HepG2 (cell line): ENCODE results near the gene UGGT1. TPM values are rescaled to one million over a fixed set of nuclear protein-coding genes. Genes with fewer than 3 reads are reported as not detected.

Experiments
- ATAC-seq: fragments of 200-7000 bp; cut with Tn5 transposase; 3 replicates; pipeline ENCODE4 v1.9.1; 2020; ENCODE audit warnings: mild to moderate bottlenecking, moderate library complexity
- BruUV-seq: library from RNA; stranded (reverse); fragments of 400-500 nt; replicated peaks from 2 replicates; lab custom pipeline; 2021; lab: Mats Ljungman, UMichigan
- CTCF ChIA-PET: fragments of 300-600 bp; formaldehyde crosslinking; extraction: SDS; loops from one replicate; lab custom pipeline; 2021; ENCODE audit warnings: low total read pairs, inconsistent platforms, low intra/inter-chr PET ratio; lab: Yijun Ruan, JAX
- POLR2A ChIA-PET: fragments of 350-600 bp; sonication (Branson Sonifier 250); formaldehyde crosslinking; loops from one replicate; lab custom pipeline; 2020; ENCODE audit warnings: antibody characterized with exemption, inconsistent platforms; lab: Yijun Ruan, JAX
- DNase-seq: peaks from one replicate; pipeline ENCODE4 v3.0.0-alpha.2; 2015; ENCODE audit warnings: low spot score
- FAIRE-seq: peaks from 3 replicates; lab custom pipeline; 2011; peaks lifted over from hg19 to GRCh38; lab: Jason Lieb, UNC
- H2AFZ ChIP-seq: one replicate; pipeline ENCODE4 v1.6.1; 2011; ENCODE audit warnings: low read length, inconsistent platforms
- H3K27ac ChIP-seq: fragments of 300-600 bp; 3 replicates; pipeline ENCODE4 v1.8.0; 2011; ENCODE audit warnings: mixed run types, mild to moderate bottlenecking, mixed read lengths, low read length, inconsistent platforms; ENCODE audit not compliant: insufficient read depth; ENCODE audit errors: extremely low read length
- H3K27me3 ChIP-seq, 2 experiments: fragments of 200-600 bp in 1 of 2; 2 replicates in 1 of 2; 3 replicates in 1 of 2; pipeline versions ENCODE4 v1.6.0 to v1.8.0; 2011; ENCODE audit warnings: low read length in 2 of 2, mild to moderate bottlenecking in 2 of 2, moderate library complexity in 2 of 2, inconsistent platforms in 1 of 2; ENCODE audit not compliant: insufficient read depth in 2 of 2, control insufficient read depth in 1 of 2
- H3K36me3 ChIP-seq, 2 experiments: fragments of 200-600 bp in 1 of 2; replicated peaks in 1 of 2; 2 replicates in 1 of 2; 3 replicates in 1 of 2; pipeline versions ENCODE4 v1.5.1 to v1.8.0; 2011; ENCODE audit warnings: low read length in 2 of 2, inconsistent platforms in 1 of 2; ENCODE audit not compliant: insufficient read depth in 2 of 2, control insufficient read depth in 1 of 2
- H3K4me1 ChIP-seq: 2 replicates; pipeline ENCODE4 v1.5.1; 2012; ENCODE audit warnings: low read length, inconsistent platforms; ENCODE audit not compliant: insufficient read depth
- H3K4me2 ChIP-seq: 2 replicates; pipeline ENCODE4 v1.6.0; 2011; ENCODE audit warnings: low read depth, low read length, inconsistent platforms
- H3K4me3 ChIP-seq, 3 experiments: fragments of 200-600 bp in 1 of 3; sonication (generic), shearing (Covaris generic) in 1 of 3; replicated peaks in 1 of 3; 2 replicates each; pipeline ENCODE4 v1.5.1; 2011 to 2016; ENCODE audit warnings: low read length in 3 of 3, inconsistent platforms in 2 of 3, low read depth in 2 of 3, mild to moderate bottlenecking in 2 of 3, control low read depth in 1 of 3, mixed read lengths in 1 of 3; ENCODE audit not compliant: insufficient read depth in 1 of 3
- H3K79me2 ChIP-seq: one replicate; pipeline ENCODE4 v1.6.1; 2011; ENCODE audit warnings: low read length, inconsistent platforms; ENCODE audit not compliant: insufficient read depth
- H3K9ac ChIP-seq: 2 replicates; pipeline ENCODE4 v1.6.0; 2011; ENCODE audit warnings: mild to moderate bottlenecking, low read depth, low read length, inconsistent platforms; ENCODE audit not compliant: insufficient read depth
- H3K9me3 ChIP-seq: 2 replicates; pipeline ENCODE4 v1.5.1; 2012; ENCODE audit warnings: mild to moderate bottlenecking, low read length
- H4K20me1 ChIP-seq: 2 replicates; pipeline ENCODE4 v1.6.0; 2011; ENCODE audit warnings: inconsistent platforms, mild to moderate bottlenecking, low read length, moderate library complexity; ENCODE audit not compliant: insufficient read depth
- ATF2 ChIP-seq: sonication (generic); formaldehyde crosslinking; IDR thresholded peaks from 2 replicates; pipeline ENCODE4 v1.4.0; 2020; ENCODE audit warnings: missing genetic modification reagents
- CEBPG ChIP-seq: IDR thresholded peaks from 2 replicates; pipeline ENCODE4 v1.6.1; 2016
- EEA1 ChIP-seq: sonication (generic); formaldehyde crosslinking; IDR thresholded peaks from 2 replicates; pipeline ENCODE4 v1.5.1; 2020; ENCODE audit warnings: mild to moderate bottlenecking, missing genetic modification reagents, borderline replicate concordance
- ERF ChIP-seq: IDR thresholded peaks from 2 replicates; pipeline ENCODE4 v1.6.1; 2018; ENCODE audit warnings: missing biosample characterization, missing genetic modification reagents
- HMG20B ChIP-seq: conservative IDR thresholded peaks from 2 replicates; pipeline ENCODE4 v1.6.1; 2016; ENCODE audit warnings: missing genetic modification reagents, missing compliant biosample characterization
- KDM6A ChIP-seq: IDR thresholded peaks from 2 replicates; pipeline ENCODE4 v1.6.1; 2016; ENCODE audit warnings: low read depth
- MAFK ChIP-seq, 2 experiments: IDR thresholded peaks in 1 of 2; conservative IDR thresholded peaks in 1 of 2; 2 replicates each; pipeline ENCODE4 v1.6.1; 2011; ENCODE audit warnings: improper control_type of control experiment in 2 of 2, low read length in 2 of 2
- MEIS1 ChIP-seq: sonication (generic); formaldehyde crosslinking; IDR thresholded peaks from 2 replicates; pipeline ENCODE4 v1.9.0; 2021; ENCODE audit warnings: mild to moderate bottlenecking, missing genetic modification reagents, moderate library complexity, borderline replicate concordance
- MTA1 ChIP-seq: sonication (generic); formaldehyde crosslinking; IDR thresholded peaks from 2 replicates; pipeline ENCODE4 v1.4.0; 2020; ENCODE audit warnings: missing genetic modification reagents, mild to moderate bottlenecking, borderline replicate concordance
- NFE2L2 ChIP-seq: fragments of 150-350 bp; IDR thresholded peaks from 2 replicates; pipeline ENCODE4 v1.6.1; 2014; ENCODE audit warnings: low read length
- NPAS2 ChIP-seq: sonication (generic); formaldehyde crosslinking; IDR thresholded peaks from 2 replicates; pipeline ENCODE4 v1.8.0; 2022; ENCODE audit warnings: mild to moderate bottlenecking, missing genetic modification reagents, borderline replicate concordance
- SOX5 ChIP-seq: IDR thresholded peaks from 2 replicates; pipeline ENCODE4 v1.6.1; 2016; ENCODE audit warnings: borderline replicate concordance
- TBP ChIP-seq: sonication (generic); formaldehyde crosslinking; IDR thresholded peaks from 2 replicates; pipeline ENCODE4 v1.5.0; 2020; ENCODE audit warnings: missing genetic modification reagents
- TFAP4 ChIP-seq: sonication (generic); IDR thresholded peaks from 2 replicates; pipeline ENCODE4 v1.6.1; 2016; ENCODE audit warnings: low read depth, borderline replicate concordance
- TGIF2 ChIP-seq: IDR thresholded peaks from 2 replicates; pipeline ENCODE4 v1.6.1; 2016; ENCODE audit warnings: control low read depth, missing compliant biosample characterization
- ZFY ChIP-seq: sonication (generic); formaldehyde crosslinking; IDR thresholded peaks from 2 replicates; pipeline ENCODE4 v1.4.0; 2020; ENCODE audit warnings: missing genetic modification reagents
- ZNF335 ChIP-seq: sonication (generic); formaldehyde crosslinking; IDR thresholded peaks from 2 replicates; pipeline ENCODE4 v1.4.0; 2020; ENCODE audit warnings: missing genetic modification reagents
- ZNF354B ChIP-seq: sonication (generic); formaldehyde crosslinking; IDR thresholded peaks from 2 replicates; pipeline ENCODE4 v1.8.0; 2022; ENCODE audit warnings: mild to moderate bottlenecking, missing genetic modification reagents
- ZNF660 ChIP-seq: sonication (generic); formaldehyde crosslinking; IDR thresholded peaks from 2 replicates; pipeline ENCODE4 v1.5.1; 2020; ENCODE audit warnings: mild to moderate bottlenecking, low read depth, missing genetic modification reagents, borderline replicate concordance
- ZNF776 ChIP-seq: sonication (generic); formaldehyde crosslinking; IDR thresholded peaks from 2 replicates; pipeline ENCODE4 v1.4.0; 2020; ENCODE audit warnings: mild to moderate bottlenecking, missing genetic modification reagents
- WGBS: methylation state at CpG from one replicate; pipeline ENCODE4 v1.1.6; 2017; ENCODE audit warnings: low lambda C conversion rate; 5-methylcytosine and 5-hydroxymethylcytosine counted together
- in situ Hi-C: cut with HindIII; loops from 2 replicates; pipeline ENCODE4 v1.10.0; 2017; ENCODE audit warnings: low pct_unique_long_range_greater_than_20kb; ENCODE audit not compliant: extremely low pct_ligation_motif_present
- intact Hi-C: fragments of 100-400 bp; cut with micrococcal nuclease; formaldehyde crosslinking; loops from one replicate; pipeline ENCODE4 v1.10.0; 2022; ENCODE audit not compliant: unreplicated experiment
- polyA plus RNA-seq, 8 experiments: library from polyadenylated mRNA; depleted of rRNA in 3 of 8; stranded (reverse) in 7 of 8; unstranded in 1 of 8; fragments of >200 nt; fragmentation: Illumina TruSeq in 4 of 8; extraction: Trizol in 4 of 8; gene quantifications; 2 replicates each; pipeline versions ENCODE4 v1.2.1 to v1.2.3, GENCODE V29; 2011 to 2016; ENCODE audit warnings: low read depth in 4 of 8, missing spikeins in 1 of 8, mixed read lengths in 1 of 8; ENCODE audit not compliant: insufficient read depth in 1 of 8
- total RNA-seq, 5 experiments: library from RNA; depleted of rRNA; stranded (reverse); fragments of >200 nt; fragmentation: Illumina TruSeq; extraction: Trizol; gene quantifications; 2 replicates each; pipeline ENCODE4 v1.2.3, GENCODE V29; 2016; ENCODE audit warnings: low read depth in 1 of 5
- TF ChIP-seq, protein P1 (sequence below): sonication (generic); formaldehyde crosslinking; IDR thresholded peaks from 2 replicates; pipeline ENCODE4 v1.4.0; 2020; ENCODE audit warnings: missing genetic modification reagents
- TF ChIP-seq, protein P2 (sequence below): sonication (generic); formaldehyde crosslinking; IDR thresholded peaks from 2 replicates; pipeline ENCODE4 v1.4.0; 2020; ENCODE audit warnings: mild to moderate bottlenecking, missing genetic modification reagents

UGGT1 gene
- total and polyA plus RNA-seq, 2 of the 13 experiments (the other 11 are each of a cell fraction or from before 2014, with no cell fraction given): 35.8 to 83.2 TPM

DNA sequence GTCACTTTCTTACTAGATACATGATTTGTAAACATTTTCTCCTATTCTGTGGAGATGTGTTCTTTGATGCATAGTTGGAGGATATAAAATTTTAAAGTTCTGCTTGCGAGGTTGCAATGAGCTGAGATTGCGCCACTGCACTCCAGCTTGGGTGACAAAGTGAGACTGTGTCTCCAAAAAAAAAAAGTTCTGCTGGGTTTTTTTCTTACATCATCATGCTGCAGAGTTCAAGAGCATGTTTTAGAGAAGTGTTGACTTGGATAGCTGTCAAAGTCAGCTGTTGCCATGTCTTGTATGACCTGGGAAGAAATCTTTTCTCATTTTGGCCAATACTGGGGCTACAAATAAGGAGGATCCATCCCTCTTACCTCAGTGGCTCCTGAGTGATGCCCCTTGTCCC, 71.3 kb downstream of the UGGT1 start:
- no TSS peak for BruUV-seq
- Histone ChIP-seq H3K79me2 (no peaks in the 10 kb centered on the region), H3K27me3 (no peaks in the 10 kb centered on the region), H3K4me1 (peaks cover 51% of the 10 kb centered on the region), H2AFZ (no peak overlapping the region), H3K9me3 (no peaks in the 10 kb centered on the region), H4K20me1 (no peaks in the 10 kb centered on the region), H3K9ac (no peak overlapping the region), H3K27ac (no peak overlapping the region), H3K4me2 (no peak overlapping the region), H3K4me3 (no peak overlapping the region), H3K36me3 (peaks cover 20 to 70% of the 10 kb centered on the region in 2 experiments)
- WGBS: 96% methylated on average over 2 of the region's 2 CpGs
- intact Hi-C loops: no loop called here
- DNase-seq (no peak), ATAC-seq (no peak), FAIRE-seq (no peak)
- POLR2A ChIA-PET: no interaction called here
- CTCF ChIA-PET: no interaction called here
- in situ Hi-C loops: no loop called here
- TF ChIP-seq MTA1: no peak
- TF ChIP-seq ZNF776: no peak
- no peak for TF ChIP-seq ATF2 (CRISPR knock-in tag)
- TF ChIP-seq EEA1: no peak
- TF ChIP-seq ZNF354B (CRISPR knock-in tag): no peak
- TF ChIP-seq SOX5 (CRISPR knock-in tag): no peak
- TF ChIP-seq CEBPG (CRISPR knock-in tag): 0 out of 2 replicates have a peak, but pooled peaks have one; percentile 12
- peak; percentile 96 for TF ChIP-seq TGIF2 (CRISPR knock-in tag)
- TF ChIP-seq NFE2L2: no peak
- no peak for TF ChIP-seq ERF (CRISPR knock-in tag)
- no peak for TF ChIP-seq ZFY
- no peak for TF ChIP-seq KDM6A
- no peak for TF ChIP-seq ZNF660 (CRISPR knock-in tag)
- TF ChIP-seq TFAP4: peak; percentile 60
- no peak for TF ChIP-seq MAFK (conservative IDR thresholded peaks at IDR 0.05 in 1 of 2, IDR thresholded peaks at IDR 0.05 in 1 of 2; ENCODE audit: low read length in 2 of 2)
- no peak for TF ChIP-seq MEIS1 (CRISPR knock-in tag)
- TF ChIP-seq ZNF335 (CRISPR knock-in tag): no peak
- TF ChIP-seq NPAS2: no peak
- TF ChIP-seq, protein P1, sequence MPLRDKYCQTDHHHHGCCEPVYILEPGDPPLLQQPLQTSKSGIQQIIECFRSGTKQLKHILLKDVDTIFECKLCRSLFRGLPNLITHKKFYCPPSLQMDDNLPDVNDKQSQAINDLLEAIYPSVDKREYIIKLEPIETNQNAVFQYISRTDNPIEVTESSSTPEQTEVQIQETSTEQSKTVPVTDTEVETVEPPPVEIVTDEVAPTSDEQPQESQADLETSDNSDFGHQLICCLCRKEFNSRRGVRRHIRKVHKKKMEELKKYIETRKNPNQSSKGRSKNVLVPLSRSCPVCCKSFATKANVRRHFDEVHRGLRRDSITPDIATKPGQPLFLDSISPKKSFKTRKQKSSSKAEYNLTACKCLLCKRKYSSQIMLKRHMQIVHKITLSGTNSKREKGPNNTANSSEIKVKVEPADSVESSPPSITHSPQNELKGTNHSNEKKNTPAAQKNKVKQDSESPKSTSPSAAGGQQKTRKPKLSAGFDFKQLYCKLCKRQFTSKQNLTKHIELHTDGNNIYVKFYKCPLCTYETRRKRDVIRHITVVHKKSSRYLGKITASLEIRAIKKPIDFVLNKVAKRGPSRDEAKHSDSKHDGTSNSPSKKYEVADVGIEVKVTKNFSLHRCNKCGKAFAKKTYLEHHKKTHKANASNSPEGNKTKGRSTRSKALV: no peak
- TF ChIP-seq TBP (CRISPR knock-in tag): no peak
- TF ChIP-seq, protein P2, sequence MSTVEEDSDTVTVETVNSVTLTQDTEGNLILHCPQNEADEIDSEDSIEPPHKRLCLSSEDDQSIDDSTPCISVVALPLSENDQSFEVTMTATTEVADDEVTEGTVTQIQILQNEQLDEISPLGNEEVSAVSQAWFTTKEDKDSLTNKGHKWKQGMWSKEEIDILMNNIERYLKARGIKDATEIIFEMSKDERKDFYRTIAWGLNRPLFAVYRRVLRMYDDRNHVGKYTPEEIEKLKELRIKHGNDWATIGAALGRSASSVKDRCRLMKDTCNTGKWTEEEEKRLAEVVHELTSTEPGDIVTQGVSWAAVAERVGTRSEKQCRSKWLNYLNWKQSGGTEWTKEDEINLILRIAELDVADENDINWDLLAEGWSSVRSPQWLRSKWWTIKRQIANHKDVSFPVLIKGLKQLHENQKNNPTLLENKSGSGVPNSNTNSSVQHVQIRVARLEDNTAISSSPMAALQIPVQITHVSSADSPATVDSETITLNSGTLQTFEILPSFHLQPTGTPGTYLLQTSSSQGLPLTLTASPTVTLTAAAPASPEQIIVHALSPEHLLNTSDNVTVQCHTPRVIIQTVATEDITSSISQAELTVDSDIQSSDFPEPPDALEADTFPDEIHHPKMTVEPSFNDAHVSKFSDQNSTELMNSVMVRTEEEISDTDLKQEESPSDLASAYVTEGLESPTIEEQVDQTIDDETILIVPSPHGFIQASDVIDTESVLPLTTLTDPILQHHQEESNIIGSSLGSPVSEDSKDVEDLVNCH: no peak
- no peak for TF ChIP-seq HMG20B (CRISPR knock-in tag)
